Hepatocyte (in vitro differentiated cells): ENCODE data around the gene SRPRA. TPM values are rescaled to one million over a fixed set of nuclear protein-coding genes. Genes with fewer than 3 reads are reported as not detected.

ENCODE experiments used
- DNase-seq: peaks from one replicate; pipeline ENCODE4 v3.0.0-alpha.2; 2016; ENCODE audit warnings: low spot score
- H2AFZ ChIP-seq: fragments of 200-600 bp; sonication (generic); 2 replicates; pipeline ENCODE4 v1.6.0; 2016; ENCODE audit warnings: antibody characterized with exemption, mild to moderate bottlenecking
- H3K27ac ChIP-seq: fragments of 200-600 bp; sonication (generic); 2 replicates; pipeline ENCODE4 v1.5.1; 2016; ENCODE audit warnings: mild to moderate bottlenecking
- H3K27me3 ChIP-seq: fragments of 200-600 bp; sonication (generic); 2 replicates; pipeline ENCODE4 v1.6.1; 2016
- H3K36me3 ChIP-seq: fragments of 200-600 bp; sonication (generic); replicated peaks from 2 replicates; pipeline ENCODE4 v1.5.1; 2016; ENCODE audit warnings: low read depth; ENCODE audit not compliant: insufficient read depth
- H3K4me1 ChIP-seq: fragments of 200-600 bp; sonication (generic); 2 replicates; pipeline ENCODE4 v1.5.1; 2016; ENCODE audit warnings: mild to moderate bottlenecking, moderate library complexity; ENCODE audit not compliant: insufficient read depth
- H3K4me2 ChIP-seq: fragments of 200-600 bp; sonication (generic); 2 replicates; pipeline ENCODE4 v1.6.0; 2016
- H3K4me3 ChIP-seq: fragments of 200-600 bp; sonication (generic); 2 replicates; pipeline ENCODE4 v1.5.1; 2016; ENCODE audit warnings: mild to moderate bottlenecking
- H3K79me2 ChIP-seq: fragments of 200-600 bp; sonication (generic); 2 replicates; pipeline ENCODE4 v1.6.0; 2017; ENCODE audit warnings: mild to moderate bottlenecking
- H3K9me2 ChIP-seq: fragments of 200-600 bp; sonication (generic); replicated peaks from 2 replicates; pipeline ENCODE4 v1.6.0; 2017; ENCODE audit warnings: mild to moderate bottlenecking; ENCODE audit not compliant: insufficient read depth
- H3K9me3 ChIP-seq: fragments of 200-600 bp; sonication (generic); 2 replicates; pipeline ENCODE4 v1.5.1; 2016; ENCODE audit warnings: low read depth, mild to moderate bottlenecking
- H4K20me1 ChIP-seq: fragments of 200-600 bp; sonication (generic); 2 replicates; pipeline ENCODE4 v1.6.0; 2016; ENCODE audit warnings: mild to moderate bottlenecking; ENCODE audit not compliant: insufficient read depth, poor library complexity, severe bottlenecking
- EZH2 ChIP-seq: fragments of 200-600 bp; sonication (generic); IDR thresholded peaks from 2 replicates; pipeline ENCODE4 v1.6.1; 2016; ENCODE audit warnings: antibody characterized with exemption, mild to moderate bottlenecking, borderline replicate concordance
- EZH2phosphoT487 ChIP-seq: fragments of 200-600 bp; sonication (generic); IDR thresholded peaks from one replicate; pipeline ENCODE4 v1.6.1; 2018; ENCODE audit warnings: antibody characterized with exemption, mild to moderate bottlenecking, low read depth, moderate library complexity; ENCODE audit not compliant: unreplicated experiment, severe bottlenecking
- WGBS: methylation state at CpG from one replicate; pipeline ENCODE4 v1.1.6; 2016; ENCODE audit warnings: low lambda C conversion rate; ENCODE audit errors: missing lambda C conversion rate; 5-methylcytosine and 5-hydroxymethylcytosine counted together
- polyA plus RNA-seq: library from polyadenylated mRNA; unstranded; fragments of >200 nt; fragmentation: Nextera tagmentation; extraction: Ambion mirVana; gene quantifications from 2 replicates; pipeline ENCODE4 v1.2.1, GENCODE V29; 2016
- total RNA-seq: library from RNA; depleted of rRNA; stranded (reverse); fragments of >200 nt; gene quantifications from 2 replicates; pipeline ENCODE4 v1.2.3, GENCODE V29; 2014
- TF ChIP-seq, protein P1 (sequence below): fragments of 200-600 bp; sonication (generic); IDR thresholded peaks from 2 replicates; pipeline ENCODE4 v1.5.1; 2016; ENCODE audit warnings: antibody characterized with exemption, mild to moderate bottlenecking; ENCODE audit not compliant: poor library complexity

The SRPRA gene
- total and polyA plus RNA-seq, 2 experiments from 2014 or later, result 80.4 to 85.7 TPM

DNA sequence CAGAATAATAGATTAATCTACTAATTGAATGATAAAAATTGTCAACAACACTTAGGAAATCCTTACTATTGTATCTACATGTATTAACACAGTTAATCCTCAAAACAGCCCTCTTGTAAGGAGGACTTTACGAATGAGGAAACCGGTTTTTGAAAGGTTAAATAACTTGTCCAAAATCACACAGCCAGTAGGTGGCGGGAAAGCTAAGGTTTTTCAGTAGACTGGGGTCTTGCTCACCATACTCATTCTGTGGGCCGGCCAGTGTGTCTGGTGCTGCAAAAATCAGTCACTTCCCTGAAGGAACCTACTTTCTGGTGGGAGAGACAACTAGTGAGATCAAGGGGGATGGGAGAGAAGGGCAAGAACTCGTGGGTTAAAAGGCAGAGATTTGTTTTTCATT lies 39.0 kb upstream of the SRPRA start:
- TF ChIP-seq, protein P1, sequence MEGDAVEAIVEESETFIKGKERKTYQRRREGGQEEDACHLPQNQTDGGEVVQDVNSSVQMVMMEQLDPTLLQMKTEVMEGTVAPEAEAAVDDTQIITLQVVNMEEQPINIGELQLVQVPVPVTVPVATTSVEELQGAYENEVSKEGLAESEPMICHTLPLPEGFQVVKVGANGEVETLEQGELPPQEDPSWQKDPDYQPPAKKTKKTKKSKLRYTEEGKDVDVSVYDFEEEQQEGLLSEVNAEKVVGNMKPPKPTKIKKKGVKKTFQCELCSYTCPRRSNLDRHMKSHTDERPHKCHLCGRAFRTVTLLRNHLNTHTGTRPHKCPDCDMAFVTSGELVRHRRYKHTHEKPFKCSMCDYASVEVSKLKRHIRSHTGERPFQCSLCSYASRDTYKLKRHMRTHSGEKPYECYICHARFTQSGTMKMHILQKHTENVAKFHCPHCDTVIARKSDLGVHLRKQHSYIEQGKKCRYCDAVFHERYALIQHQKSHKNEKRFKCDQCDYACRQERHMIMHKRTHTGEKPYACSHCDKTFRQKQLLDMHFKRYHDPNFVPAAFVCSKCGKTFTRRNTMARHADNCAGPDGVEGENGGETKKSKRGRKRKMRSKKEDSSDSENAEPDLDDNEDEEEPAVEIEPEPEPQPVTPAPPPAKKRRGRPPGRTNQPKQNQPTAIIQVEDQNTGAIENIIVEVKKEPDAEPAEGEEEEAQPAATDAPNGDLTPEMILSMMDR, result peak; percentile 51
- TF ChIP-seq EZH2phosphoT487 (no peak), EZH2 (no peak)
- Histone ChIP-seq H4K20me1 (no peaks in the 10 kb centered on the region), H3K36me3 (no peaks in the 10 kb centered on the region), H3K9me3 (no peaks in the 10 kb centered on the region), H3K4me2 (no peak overlapping the region), H3K27me3 (no peaks in the 10 kb centered on the region), H3K9me2 (no peaks in the 10 kb centered on the region), H3K4me1 (peaks cover 13% of the 10 kb centered on the region), H3K27ac (no peak overlapping the region), H2AFZ (no peak overlapping the region), H3K4me3 (no peak overlapping the region), H3K79me2 (peaks cover 12% of the 10 kb centered on the region)
- WGBS, result 31% methylated on average over 5 of the region's 5 CpGs
- DNase-seq, result peak; percentile 63

GRCh38 chr11:126305699-126306098 lies 37.0 kb upstream of the SRPRA start:
- no peaks in the 10 kb centered on the region for H3K27me3 ChIP-seq
- H3K9me3 ChIP-seq, result no peaks in the 10 kb centered on the region
- 91% methylated on average over 4 of the region's 4 CpGs for WGBS
- no peak overlapping the region for H3K4me3 ChIP-seq
- H2AFZ ChIP-seq, result no peak overlapping the region
- H3K79me2 ChIP-seq, result peaks cover 14% of the 10 kb centered on the region
- no peaks in the 10 kb centered on the region for H3K9me2 ChIP-seq
- no peak overlapping the region for H3K27ac ChIP-seq
- no peaks in the 10 kb centered on the region for H3K36me3 ChIP-seq
- no peaks in the 10 kb centered on the region for H4K20me1 ChIP-seq
- DNase-seq, result no peak
- no peak overlapping the region for H3K4me2 ChIP-seq
- TF ChIP-seq, protein P1, result no peak
- TF ChIP-seq EZH2phosphoT487, result no peak
- no peak for TF ChIP-seq EZH2
- peaks cover 8% of the 10 kb centered on the region for H3K4me1 ChIP-seq

- peak overlapping the region; percentile 88 for H2AFZ ChIP-seq
- H3K9me3 ChIP-seq, result no peaks in the 10 kb centered on the region
- WGBS, result 62% methylated on average over 12 of the region's 12 CpGs
Observed at GRCh38 chr11:126304457-126305075, 35.9 kb upstream of the SRPRA start.

More at GRCh38 chr11:126304457-126305075, 35.9 kb upstream of the SRPRA start:
- Histone ChIP-seq H3K27ac (peak overlapping the region; percentile 85), H3K9me2 (no peaks in the 10 kb centered on the region), H3K79me2 (peaks cover 14% of the 10 kb centered on the region), H3K4me3 (peak overlapping the region; percentile 31), H3K36me3 (no peaks in the 10 kb centered on the region), H4K20me1 (no peaks in the 10 kb centered on the region), H3K27me3 (no peaks in the 10 kb centered on the region), H3K4me2 (peak overlapping the region; percentile 76), H3K4me1 (peaks cover 6% of the 10 kb centered on the region)
- DNase-seq, result no peak
- TF ChIP-seq, protein P1, result no peak
- TF ChIP-seq EZH2, result no peak
- no peak for TF ChIP-seq EZH2phosphoT487
